GM19023 (cell line): ENCODE measurements around the gene SMYD3.

Experiments used
- ATAC-seq: cut with Tn5 transposase; IDR thresholded peaks from one replicate; pipeline ENCODE4 v1.9.1; 2021; ENCODE audit warnings: mild to moderate bottlenecking, moderate library complexity; ENCODE audit not compliant: unreplicated experiment

SMYD3 gene

GRCh38 chr1:246471688-246472087 lies 35.4 kb downstream of the SMYD3 start:
- no peak for ATAC-seq

- ATAC-seq = no peak
Measured at GRCh38 chr1:246470585-246470984, 36.5 kb downstream of the SMYD3 start.

- no peak for ATAC-seq
Measured at GRCh38 chr1:246462986-246463385, 44.1 kb downstream of the SMYD3 start.

GRCh38 chr1:246460406-246460805 lies 46.7 kb downstream of the SMYD3 start:
- ATAC-seq = no peak

GRCh38 chr1:246459221-246459620 lies 47.9 kb downstream of the SMYD3 start:
- ATAC-seq = no peak

GRCh38 chr1:246455476-246455875 lies 51.6 kb downstream of the SMYD3 start:
- ATAC-seq = no peak

- no peak for ATAC-seq
Measured at GRCh38 chr1:246454655-246455054, 52.4 kb downstream of the SMYD3 start.

- no peak for ATAC-seq
Measured at GRCh38 chr1:246450611-246451251, 56.3 kb downstream of the SMYD3 start.

GRCh38 chr1:246448373-246448772 lies 58.7 kb downstream of the SMYD3 start:
- ATAC-seq = no peak

GRCh38 chr1:246447501-246447900 lies 59.6 kb downstream of the SMYD3 start:
- no peak for ATAC-seq

GRCh38 chr1:246445503-246445902 lies 61.6 kb downstream of the SMYD3 start:
- ATAC-seq = no peak

GRCh38 chr1:246444617-246445016 lies 62.5 kb downstream of the SMYD3 start:
- ATAC-seq = no peak

GRCh38 chr1:246437961-246438360 lies 69.1 kb downstream of the SMYD3 start:
- ATAC-seq = no peak

GRCh38 chr1:246435421-246436041 lies 71.5 kb downstream of the SMYD3 start:
- no peak for ATAC-seq

GRCh38 chr1:246434335-246434734 lies 72.7 kb downstream of the SMYD3 start:
- no peak for ATAC-seq

- no peak for ATAC-seq
Measured at GRCh38 chr1:246428542-246429308, 78.4 kb downstream of the SMYD3 start.

- ATAC-seq = no peak
Measured at GRCh38 chr1:246427611-246428010, 79.5 kb downstream of the SMYD3 start.

GRCh38 chr1:246425895-246426294 lies 81.2 kb downstream of the SMYD3 start:
- no peak for ATAC-seq

- no peak for ATAC-seq
Measured at GRCh38 chr1:246425139-246425794, 81.8 kb downstream of the SMYD3 start.

- ATAC-seq = no peak
Measured at GRCh38 chr1:246420300-246420699, 86.8 kb downstream of the SMYD3 start.

- no peak for ATAC-seq
Measured at GRCh38 chr1:246418565-246419312, 88.3 kb downstream of the SMYD3 start.
